ENCODE measurements around the gene C19orf33. TPM values are rescaled to one million over a fixed set of nuclear protein-coding genes. Genes with fewer than 3 reads are reported as not detected.

The C19orf33 gene
- total RNA-seq, result not detected in 2 replicates

DNA sequence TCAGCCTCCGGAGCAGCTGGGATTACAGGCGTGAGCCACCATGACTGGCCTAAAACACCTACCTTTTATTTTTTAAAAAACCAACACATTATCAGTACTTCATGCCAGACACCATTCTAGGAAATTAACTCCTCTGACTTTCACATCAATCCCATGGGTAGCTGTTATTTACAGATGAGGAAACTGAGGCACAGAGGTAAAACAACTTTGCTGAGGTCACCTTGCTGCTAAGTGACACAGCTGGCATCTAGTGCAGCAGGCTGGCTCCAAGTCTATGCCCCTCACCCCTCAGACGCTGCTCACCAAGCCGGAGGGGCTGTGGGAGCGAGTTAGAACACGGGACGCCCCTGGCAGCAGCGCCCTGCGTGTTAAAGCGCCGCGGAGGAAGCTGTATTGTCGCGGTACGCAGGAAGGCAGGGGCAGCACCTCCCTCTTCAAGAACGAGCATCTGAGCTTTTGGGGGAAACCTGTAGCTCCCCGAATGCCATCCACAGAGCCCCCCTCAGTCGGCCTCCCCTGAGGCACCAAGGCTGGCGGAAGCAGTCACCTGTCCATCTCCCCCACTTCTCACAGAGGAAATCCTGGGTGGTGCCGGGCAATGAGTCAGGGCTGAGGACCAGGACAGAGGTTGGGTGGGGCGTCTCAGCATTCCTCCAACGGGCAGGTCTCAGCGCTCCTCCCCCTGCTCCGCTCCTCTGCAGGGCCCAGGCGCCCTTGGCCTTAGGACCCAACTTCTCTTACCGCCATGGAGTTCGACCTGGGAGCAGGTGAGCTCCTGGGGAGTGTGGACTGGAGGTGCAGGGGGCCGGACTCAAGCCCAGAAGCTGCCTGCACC is at the start of gene C19orf33:
TSS of gene C19orf33 (plus strand) at position 735 of the 835 bp plus-strand sequence. CDS start at position 746, 11 bp downstream.

GRCh38 chr19:38264486-38265212 is 39.4 kb upstream of the C19orf33 start, which contains the start of gene SPINT2:
Gene SPINT2, plus strand, starts transcription at chr19:38264573. Its CDS starts 320 bp downstream, at chr19:38264893.

GRCh38 chr19:38315657-38316476 is 11.8 kb downstream of the C19orf33 start, which contains the start of gene YIF1B:
Gene YIF1B, minus strand, starts transcription at chr19:38315947. Its CDS starts 30 bp downstream, at chr19:38315917.

DNA sequence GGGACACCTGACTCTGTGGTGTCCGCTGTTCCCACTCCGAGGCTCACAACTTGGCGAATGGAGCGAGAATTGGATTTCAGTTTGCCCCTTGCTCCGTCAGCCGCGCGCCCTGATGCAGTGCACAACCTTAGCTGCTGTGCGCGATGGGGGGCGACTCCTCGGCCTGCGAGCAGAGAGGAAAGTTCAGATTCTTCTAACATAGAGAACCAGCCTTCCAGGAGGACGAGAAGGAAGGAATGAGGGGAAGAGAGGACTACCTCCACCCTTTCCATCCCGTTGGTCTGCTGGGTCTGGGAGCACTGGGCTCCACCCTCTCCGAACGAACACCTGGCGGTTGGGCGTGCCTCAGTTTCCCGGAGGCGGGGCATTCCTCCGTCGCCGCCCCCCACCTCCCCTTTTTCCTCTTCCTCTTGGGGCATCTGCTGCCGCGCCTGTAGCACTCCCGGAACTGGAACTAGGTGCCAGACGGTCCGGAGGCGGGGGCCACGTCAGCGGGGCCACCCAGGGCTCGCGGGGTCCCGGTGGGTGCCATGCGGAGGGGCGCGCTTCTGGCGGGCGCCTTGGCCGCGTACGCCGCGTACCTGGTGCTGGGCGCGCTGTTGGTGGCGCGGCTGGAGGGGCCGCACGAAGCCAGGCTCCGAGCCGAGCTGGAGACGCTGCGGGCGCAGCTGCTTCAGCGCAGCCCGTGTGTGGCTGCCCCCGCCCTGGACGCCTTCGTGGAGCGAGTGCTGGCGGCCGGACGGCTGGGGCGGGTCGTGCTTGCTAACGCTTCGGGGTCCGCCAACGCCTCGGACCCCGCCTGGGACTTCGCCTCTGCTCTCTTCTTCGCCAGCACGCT is 15.6 kb downstream of the C19orf33 start, which contains the start of gene KCNK6:
TSS of gene KCNK6 (plus strand) at position 425 of the 838 bp plus-strand sequence. CDS start at position 531, 106 bp downstream.

Other genes starting within 250 kb of the C19orf33 start
- gene DPF1, start 80.0 kb upstream of the C19orf33 start, total RNA-seq, result 0.28 and 3.5 TPM in 2 replicates
- gene PPP1R14A, start 47.9 kb upstream of the C19orf33 start, total RNA-seq, result 6.3 and 29.6 TPM in 2 replicates
- gene SPINT2, start 39.7 kb upstream of the C19orf33 start, total RNA-seq, result 3.3 and 10.7 TPM in 2 replicates
- 90.5 and 93.9 TPM in 2 replicates for gene YIF1B, start 11.7 kb downstream of the C19orf33 start, total RNA-seq
- 7.1 and 11.3 TPM in 2 replicates for gene KCNK6, start 15.6 kb downstream of the C19orf33 start, total RNA-seq
- gene CATSPERG, start 31.6 kb downstream of the C19orf33 start, total RNA-seq, result 0.38 and 0.85 TPM in 2 replicates
- 368 and 478 TPM in 2 replicates for gene PSMD8, start 70.3 kb downstream of the C19orf33 start, total RNA-seq
- gene GGN, start 83.8 kb downstream of the C19orf33 start, total RNA-seq, result 0.28 and 0.77 TPM in 2 replicates
- 2.5 and 3.3 TPM in 2 replicates for gene SPRED3, start 84.4 kb downstream of the C19orf33 start, total RNA-seq
- gene FAM98C, start 98.8 kb downstream of the C19orf33 start, total RNA-seq, result 9.0 and 9.6 TPM in 2 replicates
- gene RASGRP4, start 122.0 kb downstream of the C19orf33 start, total RNA-seq, result not detected in 2 replicates
- gene RYR1, start 129.4 kb downstream of the C19orf33 start, total RNA-seq, result under 0.01 and 1.1 TPM in 2 replicates

Measured in regular cardiac myocyte (primary cell).